LNCaP clone FGC (cell line): ENCODE results near the gene CD52.

Source experiments
- DNase-seq: peaks from one replicate; pipeline ENCODE4 v3.0.0-alpha.2; 2011; ENCODE audit warnings: low read depth
- H3K4me3 ChIP-seq: 2 replicates; pipeline ENCODE4 v1.5.1; 2011; ENCODE audit warnings: mild to moderate bottlenecking, low read depth, low read length, control low read depth
- TF ChIP-seq, protein P1 (sequence below): IDR thresholded peaks from 2 replicates; pipeline ENCODE4 v1.5.1; 2012; ENCODE audit warnings: mild to moderate bottlenecking; ENCODE audit not compliant: control insufficient read depth, insufficient read depth; ENCODE audit errors: extremely low read depth

Gene CD52

DNA sequence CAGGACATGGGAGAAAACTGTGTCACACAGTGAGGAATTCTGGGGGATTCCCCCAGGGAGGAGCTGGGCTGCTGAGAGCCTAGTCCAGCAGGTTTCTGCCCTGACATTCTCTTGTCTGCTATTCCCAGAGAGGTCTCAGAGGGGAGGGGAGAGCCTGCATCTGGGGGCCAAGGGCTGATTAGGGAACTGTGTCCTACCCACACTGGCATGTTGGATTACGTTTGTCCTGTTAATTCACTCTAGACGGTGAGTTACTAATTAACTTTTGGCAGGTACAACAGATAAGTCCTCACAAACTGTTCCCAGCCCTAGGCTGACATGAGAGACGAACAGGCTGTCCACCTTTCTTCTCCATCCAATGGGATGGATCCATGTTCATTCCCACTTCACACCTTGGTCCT, 40.5 kb upstream of the CD52 start:
- TF ChIP-seq, protein P1, sequence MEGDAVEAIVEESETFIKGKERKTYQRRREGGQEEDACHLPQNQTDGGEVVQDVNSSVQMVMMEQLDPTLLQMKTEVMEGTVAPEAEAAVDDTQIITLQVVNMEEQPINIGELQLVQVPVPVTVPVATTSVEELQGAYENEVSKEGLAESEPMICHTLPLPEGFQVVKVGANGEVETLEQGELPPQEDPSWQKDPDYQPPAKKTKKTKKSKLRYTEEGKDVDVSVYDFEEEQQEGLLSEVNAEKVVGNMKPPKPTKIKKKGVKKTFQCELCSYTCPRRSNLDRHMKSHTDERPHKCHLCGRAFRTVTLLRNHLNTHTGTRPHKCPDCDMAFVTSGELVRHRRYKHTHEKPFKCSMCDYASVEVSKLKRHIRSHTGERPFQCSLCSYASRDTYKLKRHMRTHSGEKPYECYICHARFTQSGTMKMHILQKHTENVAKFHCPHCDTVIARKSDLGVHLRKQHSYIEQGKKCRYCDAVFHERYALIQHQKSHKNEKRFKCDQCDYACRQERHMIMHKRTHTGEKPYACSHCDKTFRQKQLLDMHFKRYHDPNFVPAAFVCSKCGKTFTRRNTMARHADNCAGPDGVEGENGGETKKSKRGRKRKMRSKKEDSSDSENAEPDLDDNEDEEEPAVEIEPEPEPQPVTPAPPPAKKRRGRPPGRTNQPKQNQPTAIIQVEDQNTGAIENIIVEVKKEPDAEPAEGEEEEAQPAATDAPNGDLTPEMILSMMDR, result no peak
- no peak overlapping the region for H3K4me3 ChIP-seq
- no peak for DNase-seq

DNA sequence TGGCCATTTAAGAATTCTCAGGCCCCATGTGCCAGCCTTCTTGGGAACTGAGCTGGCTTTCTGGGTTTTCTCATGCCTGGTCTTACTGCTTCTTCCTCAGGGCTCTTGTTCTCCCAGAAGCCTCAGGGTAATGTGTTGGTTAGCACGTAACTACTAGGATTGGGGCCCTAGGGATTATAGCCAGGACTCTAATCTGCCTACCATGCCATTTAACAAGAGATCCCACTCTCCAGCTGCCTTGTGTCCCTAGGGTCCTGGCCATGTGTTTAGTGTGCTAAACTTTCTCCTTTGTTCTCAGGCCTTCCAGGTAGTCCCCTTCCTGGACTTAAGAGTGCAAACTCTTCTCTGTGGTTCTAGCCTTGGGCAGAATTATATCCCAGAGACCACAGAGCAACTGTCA, 40.0 kb upstream of the CD52 start:
- DNase-seq, result no peak
- TF ChIP-seq, protein P1, result no peak
- no peak overlapping the region for H3K4me3 ChIP-seq

DNA sequence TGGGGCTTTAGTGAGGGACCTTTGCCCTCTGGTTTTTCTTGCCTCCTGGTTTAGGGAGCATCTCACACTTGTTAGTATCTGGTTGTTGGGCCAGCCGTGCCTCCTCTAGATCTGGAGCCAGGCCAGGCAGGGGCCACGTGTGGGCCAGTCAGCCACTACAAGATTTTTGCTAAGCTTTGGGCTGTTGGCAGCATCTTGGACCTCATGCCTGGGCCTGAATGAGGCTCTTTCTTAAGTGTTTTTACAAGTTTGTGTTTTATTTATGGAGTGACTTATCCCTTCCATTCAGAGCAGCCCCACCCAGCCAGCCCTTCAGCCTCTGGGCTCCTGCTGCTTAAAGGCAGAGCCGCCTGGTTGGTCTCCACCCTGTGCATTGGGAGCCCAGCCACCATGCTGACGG, 39.5 kb upstream of the CD52 start:
- no peak overlapping the region for H3K4me3 ChIP-seq
- DNase-seq, result no peak
- TF ChIP-seq, protein P1, result no peak

- no peak for DNase-seq
Measured at GRCh38 chr1:26278724-26279455, 38.9 kb upstream of the CD52 start.

GRCh38 chr1:26279456-26280332, 38.1 kb upstream of the CD52 start, which contains the start of gene SH3BGRL3:
SH3BGRL3 (plus strand) TSS chr1:26280086; CDS start chr1:26280156, 70 bp downstream.
- peak within 1 kb of the TSS; percentile 60 for H3K4me3 ChIP-seq
- TF ChIP-seq, protein P1, result peak; percentile 15; the same call in 1 of the 2 replicates
- DNase-seq, result peak; percentile 15

More at GRCh38 chr1:26278724-26279455, 38.9 kb upstream of the CD52 start:
- peak overlapping the region; percentile 60 for H3K4me3 ChIP-seq
- TF ChIP-seq, protein P1, result no peak

DNA sequence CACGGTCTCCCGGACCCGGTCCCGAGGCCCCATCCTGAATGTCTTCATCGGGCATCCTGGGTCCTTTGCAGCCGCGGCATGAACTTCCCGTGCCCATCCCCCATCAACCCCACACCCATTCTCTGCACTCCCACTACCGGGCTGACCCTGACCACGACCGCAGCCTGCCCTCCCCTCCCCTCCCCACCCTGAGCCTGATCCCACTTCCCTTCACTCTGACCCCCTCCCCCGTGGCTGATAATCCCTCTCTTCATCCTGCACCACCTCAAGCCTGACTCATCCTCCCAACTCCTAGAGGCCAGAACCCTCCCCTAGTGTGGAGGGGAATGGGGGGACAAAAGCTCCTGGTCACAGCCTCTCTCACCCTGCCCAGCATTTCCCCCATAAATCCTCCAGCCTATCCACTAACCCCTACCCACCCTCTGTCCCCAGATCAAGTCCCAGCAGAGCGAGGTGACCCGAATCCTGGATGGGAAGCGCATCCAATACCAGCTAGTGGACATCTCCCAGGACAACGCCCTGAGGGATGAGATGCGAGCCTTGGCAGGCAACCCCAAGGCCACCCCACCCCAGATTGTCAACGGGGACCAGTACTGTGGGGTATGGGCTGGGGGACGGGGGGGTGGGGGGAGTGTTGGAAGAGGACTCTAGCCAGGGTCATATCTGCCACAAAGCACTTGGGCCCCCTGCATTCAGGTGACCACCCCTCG, 37.3 kb upstream of the CD52 start:
- peak overlapping the region; percentile 60 for H3K4me3 ChIP-seq
- DNase-seq, result no peak
- TF ChIP-seq, protein P1, result no peak
